GM19193 (cell line): ENCODE results near the gene HMCN1.

Source experiments
- POLR2A ChIP-seq: IDR thresholded peaks from 4 replicates; pipeline ENCODE4 v1.6.1; 2011; ENCODE audit not compliant: insufficient read depth, insufficient read length; ENCODE audit errors: extremely low read depth

The HMCN1 gene

GRCh38 chr1:185788386-185788785 is 54.2 kb downstream of the HMCN1 start:
- no peak for TF ChIP-seq POLR2A

- no peak for TF ChIP-seq POLR2A
These were observed 55.5 kb downstream of the HMCN1 start for GRCh38 chr1:185789501-185790193.

- no peak for TF ChIP-seq POLR2A
These were observed 56.1 kb downstream of the HMCN1 start for GRCh38 chr1:185790194-185790735.

- TF ChIP-seq POLR2A: no peak
These were observed 57.8 kb downstream of the HMCN1 start for GRCh38 chr1:185792040-185792439.

- no peak for TF ChIP-seq POLR2A
These were observed 61.0 kb downstream of the HMCN1 start for GRCh38 chr1:185795181-185795580.

GRCh38 chr1:185798505-185798904 is 64.3 kb downstream of the HMCN1 start:
- no peak for TF ChIP-seq POLR2A

GRCh38 chr1:185803241-185803640 is 69.0 kb downstream of the HMCN1 start:
- TF ChIP-seq POLR2A: no peak

- TF ChIP-seq POLR2A: no peak
These were observed 70.0 kb downstream of the HMCN1 start for GRCh38 chr1:185804206-185804605.

GRCh38 chr1:185804608-185805007 is 70.4 kb downstream of the HMCN1 start:
- TF ChIP-seq POLR2A: no peak

GRCh38 chr1:185807275-185807674 is 73.1 kb downstream of the HMCN1 start:
- no peak for TF ChIP-seq POLR2A

- no peak for TF ChIP-seq POLR2A
These were observed 74.4 kb downstream of the HMCN1 start for GRCh38 chr1:185808631-185809030.

GRCh38 chr1:185811073-185811709 is 77.0 kb downstream of the HMCN1 start:
- TF ChIP-seq POLR2A: no peak

- no peak for TF ChIP-seq POLR2A
These were observed 78.7 kb downstream of the HMCN1 start for GRCh38 chr1:185812934-185813333.

- no peak for TF ChIP-seq POLR2A
These were observed 79.3 kb downstream of the HMCN1 start for GRCh38 chr1:185813401-185813979.

GRCh38 chr1:185816460-185816859 is 82.3 kb downstream of the HMCN1 start:
- TF ChIP-seq POLR2A: no peak

- TF ChIP-seq POLR2A: no peak
These were observed 85.6 kb downstream of the HMCN1 start for GRCh38 chr1:185819798-185820197.
